HG03039 (cell line): Measurements from ENCODE around the gene PLEKHF1.

ENCODE experiments used
- ATAC-seq: cut with Tn5 transposase; IDR thresholded peaks from one replicate; pipeline ENCODE4 v1.9.1; 2021; ENCODE audit warnings: mild to moderate bottlenecking, moderate library complexity; ENCODE audit not compliant: unreplicated experiment

Gene PLEKHF1

GRCh38 chr19:29724746-29725145 is 59.5 kb downstream of the PLEKHF1 start:
- no peak for ATAC-seq
